A549 (cell line): ENCODE results near the gene KLHL13. TPM values are rescaled to one million over a fixed set of nuclear protein-coding genes. Genes with fewer than 3 reads are reported as not detected.

Source experiments
- ATAC-seq, 2 experiments: fragments of 200-7000 bp in 1 of 2; fragments of >200 bp in 1 of 2; cut with Nextera tagmentation in 1 of 2; cut with Tn5 transposase in 1 of 2; 3 replicates each; pipeline versions ENCODE4 v1.8.0 to v1.9.1; 2018 to 2020; ENCODE audit warnings: mild to moderate bottlenecking in 1 of 2, moderate library complexity in 1 of 2
- CTCF ChIA-PET: fragments of 300-600 bp; sonication (Branson Sonifier 250); formaldehyde crosslinking; extraction: SDS; loops from one replicate; lab custom pipeline; 2021; ENCODE audit warnings: antibody characterized with exemption, inconsistent platforms; lab: Yijun Ruan, JAX
- POLR2A ChIA-PET: fragments of 350-600 bp; formaldehyde crosslinking; extraction: SDS; loops from one replicate; lab custom pipeline; 2021; ENCODE audit warnings: antibody characterized with exemption, inconsistent platforms; lab: Yijun Ruan, JAX
- DNase-seq, 2 experiments: peaks; one replicate each; pipeline versions ENCODE4 v3.0.0 to v3.0.0-alpha.2; 2011 to 2016; ENCODE audit warnings: low read depth in 1 of 2, low spot score in 1 of 2
- FAIRE-seq: peaks from 2 replicates; lab custom pipeline; 2011; peaks lifted over from hg19 to GRCh38; lab: Jason Lieb, UNC
- H3K27ac ChIP-seq, 2 experiments: fragments of >200 bp; sonication (Bioruptor Twin); formaldehyde crosslinking; 3 replicates each; pipeline ENCODE4 v1.5.1; 2016 to 2017
- H3K4me1 ChIP-seq: fragments of >200 bp; sonication (Bioruptor Twin); formaldehyde crosslinking; 3 replicates; pipeline ENCODE4 v1.6.1; 2016
- H3K4me2 ChIP-seq: fragments of >200 bp; sonication (Bioruptor Twin); formaldehyde crosslinking; 3 replicates; pipeline ENCODE4 v1.6.1; 2016
- H3K4me3 ChIP-seq: fragments of >200 bp; sonication (Bioruptor Twin); formaldehyde crosslinking; 3 replicates; pipeline ENCODE4 v1.5.1; 2016
- H3K9me3 ChIP-seq: fragments of >200 bp; sonication (Bioruptor Twin); formaldehyde crosslinking; 3 replicates; pipeline ENCODE4 v1.6.1; 2016
- ATOH8 ChIP-seq: fragments of 250-450 bp; sonication (Bioruptor Pico); IDR thresholded peaks from 2 replicates; pipeline ENCODE4 v1.5.0; 2020; ENCODE audit warnings: low read depth, mild to moderate bottlenecking, moderate library complexity
- BHLHE40 ChIP-seq: IDR thresholded peaks from 2 replicates; pipeline ENCODE4 v1.6.1; 2012; ENCODE audit warnings: low read depth, low read length, inconsistent platforms
- CBX8 ChIP-seq: fragments of 200-600 bp; sonication (generic); IDR thresholded peaks from 2 replicates; pipeline ENCODE4 v1.6.1; 2016
- CEBPB ChIP-seq, 2 experiments: fragments of >200 bp in 1 of 2; sonication (Bioruptor Twin) in 1 of 2; formaldehyde crosslinking in 1 of 2; IDR thresholded peaks; 2 replicates each; pipeline ENCODE4 v1.6.1; 2012 to 2016
- CTCF ChIP-seq: fragments of >200 bp; sonication (Bioruptor Twin); formaldehyde crosslinking; IDR thresholded peaks from 3 replicates; pipeline ENCODE4 v1.5.1; 2016
- EHMT2 ChIP-seq: fragments of 200-600 bp; sonication (generic); IDR thresholded peaks from 2 replicates; pipeline ENCODE4 v1.6.1; 2016; ENCODE audit warnings: antibody characterized with exemption, low read depth, mild to moderate bottlenecking, moderate library complexity
- ESRRA ChIP-seq: fragments of 150-350 bp; IDR thresholded peaks from 2 replicates; pipeline ENCODE4 v1.6.1; 2014; ENCODE audit warnings: mild to moderate bottlenecking, low read length, borderline replicate concordance
- FOSL2 ChIP-seq, 2 experiments: fragments of 450-650 bp in 1 of 2; fragments of >200 bp in 1 of 2; sonication (Bioruptor Twin) in 1 of 2; formaldehyde crosslinking; IDR thresholded peaks; 2 replicates each; pipeline versions ENCODE4 v1.5.0 to v1.6.1; 2016 to 2020; ENCODE audit warnings: mild to moderate bottlenecking in 1 of 2, moderate library complexity in 1 of 2
- GATA3 ChIP-seq: IDR thresholded peaks from 2 replicates; pipeline ENCODE4 v1.6.1; 2012; ENCODE audit warnings: borderline replicate concordance
- HES2 ChIP-seq: fragments of >200 bp; sonication (Bioruptor Twin); formaldehyde crosslinking; IDR thresholded peaks from 2 replicates; pipeline ENCODE4 v1.6.1; 2016
- HEYL ChIP-seq: fragments of 250-450 bp; sonication (Bioruptor Pico); IDR thresholded peaks from 2 replicates; pipeline ENCODE4 v1.8.0; 2021; ENCODE audit warnings: mild to moderate bottlenecking, moderate library complexity
- HOXA7 ChIP-seq: fragments of 250-450 bp; sonication (Bioruptor Pico); IDR thresholded peaks from 2 replicates; pipeline ENCODE4 v1.5.0; 2020; ENCODE audit warnings: mild to moderate bottlenecking, moderate library complexity
- HOXB13 ChIP-seq: fragments of 250-450 bp; sonication (Bioruptor Pico); IDR thresholded peaks from 2 replicates; pipeline ENCODE4 v1.5.0; 2020; ENCODE audit warnings: low read depth, mild to moderate bottlenecking, moderate library complexity
- HOXB5 ChIP-seq: fragments of 250-450 bp; sonication (Bioruptor Pico); IDR thresholded peaks from 2 replicates; pipeline ENCODE4 v1.5.0; 2020; ENCODE audit warnings: mild to moderate bottlenecking, moderate library complexity
- KDM5A ChIP-seq: fragments of 200-600 bp; sonication (generic); IDR thresholded peaks from 2 replicates; pipeline ENCODE4 v1.6.1; 2016; ENCODE audit warnings: antibody characterized with exemption, mild to moderate bottlenecking
- MAZ ChIP-seq: fragments of 150-350 bp; IDR thresholded peaks from 2 replicates; pipeline ENCODE4 v1.6.1; 2014; ENCODE audit warnings: antibody characterized with exemption, low read depth, low read length, borderline replicate concordance
- NPAS2 ChIP-seq: fragments of 250-450 bp; sonication (Bioruptor Pico); IDR thresholded peaks from 2 replicates; pipeline ENCODE4 v1.8.0; 2022; ENCODE audit warnings: mild to moderate bottlenecking, moderate library complexity, borderline replicate concordance
- NR3C1 ChIP-seq: fragments of >200 bp; sonication (Bioruptor Twin); formaldehyde crosslinking; IDR thresholded peaks from 3 replicates; pipeline ENCODE4 v1.6.1; 2017
- POLR2A ChIP-seq: IDR thresholded peaks from 2 replicates; pipeline ENCODE4 v1.6.1; 2012; ENCODE audit warnings: mild to moderate bottlenecking, low read length
- REST ChIP-seq: fragments of 200-600 bp; sonication (generic); IDR thresholded peaks from 2 replicates; pipeline ENCODE4 v1.6.1; 2016; ENCODE audit warnings: antibody characterized with exemption, mild to moderate bottlenecking, moderate library complexity
- SMC3 ChIP-seq: fragments of >200 bp; sonication (Bioruptor Twin); formaldehyde crosslinking; IDR thresholded peaks from 3 replicates; pipeline ENCODE4 v1.6.1; 2018; ENCODE audit warnings: inconsistent platforms
- TFCP2L1 ChIP-seq: fragments of 250-450 bp; sonication (Bioruptor Pico); IDR thresholded peaks from 2 replicates; pipeline ENCODE4 v1.5.0; 2021; ENCODE audit warnings: mild to moderate bottlenecking
- TP53 ChIP-seq: fragments of 250-450 bp; sonication (Bioruptor Pico); IDR thresholded peaks from 2 replicates; pipeline ENCODE4 v1.5.0; 2021; ENCODE audit warnings: mild to moderate bottlenecking, moderate library complexity
- ZNF302 ChIP-seq: fragments of 250-450 bp; sonication (Bioruptor Pico); IDR thresholded peaks from 2 replicates; pipeline ENCODE4 v1.9.0; 2021; ENCODE audit warnings: inconsistent platforms, mild to moderate bottlenecking, moderate library complexity
- WGBS: methylation state at CpG from one replicate; pipeline ENCODE4 v1.1.6; 2017; ENCODE audit errors: missing lambda C conversion rate; 5-methylcytosine and 5-hydroxymethylcytosine counted together
- polyA plus RNA-seq, 4 experiments: library from polyadenylated mRNA; depleted of rRNA in 3 of 4; stranded (reverse); fragments of >200 nt; fragmentation: RNase III in 1 of 4; extraction: RNeasy Plus Mini Kit Qiagen cat#74134 plus additional on column Dnase treatment in 1 of 4; gene quantifications; 2 replicates in 3 of 4; 3 replicates in 1 of 4; pipeline ENCODE4 v1.2.3, GENCODE V29; 2011 to 2017

Gene KLHL13
- polyA plus RNA-seq, 2 of the 4 experiments (the other 2 are of a cell fraction) = 0.76 to 1.0 TPM

- TF ChIP-seq ATOH8 (CRISPR knock-in tag) = no peak
- TF ChIP-seq KDM5A = no peak
- no peak for TF ChIP-seq EHMT2
Measured at GRCh38 chrX:118024482-118024881, 92.1 kb downstream of the KLHL13 start (continued).

GRCh38 chrX:118022753-118023152 lies 93.9 kb downstream of the KLHL13 start:
- TF ChIP-seq CTCF (no peak), TP53 (CRISPR knock-in tag) (no peak), POLR2A (no peak), HOXB5 (CRISPR knock-in tag) (no peak), ESRRA (no peak), BHLHE40 (no peak), EHMT2 (no peak)
- WGBS = 2% methylated on average over 2 of the region's 2 CpGs
- POLR2A ChIA-PET = no interaction called here
- no peaks in the 10 kb centered on the region for H3K4me1 ChIP-seq
- CTCF ChIA-PET = no interaction called here
- H3K4me3 ChIP-seq = no peak overlapping the region
- H3K27ac ChIP-seq = no peak overlapping the region
- no peak overlapping the region for H3K4me2 ChIP-seq
- FAIRE-seq = peak; percentile 90
- DNase-seq = no peak
- no peaks in the 10 kb centered on the region for H3K9me3 ChIP-seq
- no peak for ATAC-seq

GRCh38 chrX:118016422-118016821 lies 100.2 kb downstream of the KLHL13 start:
- Histone ChIP-seq H3K4me3 (no peak overlapping the region), H3K4me1 (no peaks in the 10 kb centered on the region), H3K9me3 (no peaks in the 10 kb centered on the region), H3K27ac (no peak overlapping the region), H3K4me2 (no peak overlapping the region)
- CTCF ChIA-PET = no interaction called here
- POLR2A ChIA-PET = no interaction called here
- FAIRE-seq (no peak), DNase-seq (no peak), ATAC-seq (no peak)
- TF ChIP-seq HEYL (no peak), SMC3 (no peak), FOSL2 (IDR thresholded peaks at IDR 0.05) (no peak), FOSL2 (CRISPR knock-in tag; IDR thresholded peaks at IDR 0.05) (no peak), TFCP2L1 (CRISPR knock-in tag) (no peak), KDM5A (no peak), NR3C1 (no peak), CEBPB (IDR thresholded peaks at IDR 0.05) (no peak), REST (no peak), HOXA7 (no peak), ESRRA (no peak), CBX8 (no peak), MAZ (no peak), HOXB13 (CRISPR knock-in tag) (no peak), ZNF302 (CRISPR knock-in tag) (no peak), NPAS2 (CRISPR knock-in tag) (no peak), HES2 (no peak), GATA3 (no peak), TP53 (CRISPR knock-in tag) (no peak), CTCF (no peak)
